Mesothelial cell of epicardium (in vitro differentiated cells): ENCODE measurements around the gene FNDC3B. TPM values are rescaled to one million over a fixed set of nuclear protein-coding genes. Genes with fewer than 3 reads are reported as not detected.
"Not testable (repeated sequence)": the region's sequence is repeated elsewhere in the genome, so short reads cannot be mapped to it uniquely, and the experiment has no call there.

Experiments used
- DNase-seq, 2 experiments: peaks; one replicate each; pipeline ENCODE4 v3.0.0; 2021; ENCODE audit warnings: low spot score in 2 of 2; ENCODE audit not compliant: unreplicated experiment in 2 of 2
- H3K27ac Mint-ChIP-seq: 2 replicates; pipeline ENCODE4 v1.8.0; 2021; ENCODE audit warnings: mixed read lengths
- H3K27me3 Mint-ChIP-seq: 2 replicates; pipeline ENCODE4 v1.8.0; 2021; ENCODE audit warnings: low read depth, mixed read lengths
- H3K36me3 Mint-ChIP-seq: 2 replicates; pipeline ENCODE4 v1.8.0; 2021; ENCODE audit warnings: mixed read lengths
- H3K4me1 Mint-ChIP-seq: 2 replicates; pipeline ENCODE4 v1.8.0; 2021; ENCODE audit warnings: mixed read lengths
- H3K4me3 Mint-ChIP-seq: 2 replicates; pipeline ENCODE4 v1.8.0; 2021; ENCODE audit warnings: mild to moderate bottlenecking, moderate library complexity, mixed read lengths
- H3K9me3 Mint-ChIP-seq: 2 replicates; pipeline ENCODE4 v1.8.0; 2021; ENCODE audit warnings: mixed read lengths
- total RNA-seq: library from RNA; stranded (reverse); gene quantifications from 3 replicates; pipeline ENCODE4 v1.2.1, GENCODE V29; 2021
- TF ChIP-seq, protein P1 (sequence below): fragments of 200-600 bp; sonication (generic); IDR thresholded peaks from one replicate; pipeline ENCODE4 v1.5.0; 2021; ENCODE audit warnings: antibody characterized with exemption; ENCODE audit not compliant: unreplicated experiment

Gene FNDC3B
- total RNA-seq: 123 to 131 TPM (median 123 TPM) in 3 replicates

DNA sequence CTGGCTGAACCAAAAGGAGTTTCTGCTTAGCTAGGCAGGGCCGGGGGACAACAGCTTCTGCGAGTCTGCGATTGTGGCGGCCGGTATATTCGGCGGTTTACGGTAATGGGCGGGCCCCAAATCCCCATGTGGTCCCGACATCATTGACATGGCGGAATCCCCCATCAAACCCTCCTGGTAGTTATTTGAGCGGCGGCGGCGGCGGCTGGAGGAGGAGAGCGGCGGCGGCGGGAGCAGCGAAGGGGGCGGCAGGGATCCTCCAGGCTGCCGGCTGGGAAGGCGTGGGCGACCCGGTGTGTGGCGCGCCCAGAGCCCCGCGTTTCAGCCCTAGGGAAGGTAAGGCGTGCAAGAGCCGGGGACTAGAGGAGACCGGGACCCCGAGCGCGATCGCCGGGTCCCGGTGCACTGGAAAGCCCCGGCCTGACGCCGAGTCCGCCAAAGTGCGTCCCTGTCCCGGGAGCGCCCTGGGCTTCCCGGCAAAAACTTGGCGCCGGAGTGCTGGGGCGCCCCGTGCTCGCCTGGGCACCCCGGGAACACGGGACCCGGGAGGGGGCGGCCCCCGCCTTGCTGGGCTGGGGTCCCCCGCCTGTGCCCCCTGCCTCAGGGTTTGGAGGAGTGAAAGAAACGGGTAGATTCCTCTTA is at the start of gene FNDC3B:
Gene FNDC3B, plus strand, starts transcription at position 143 of the 642 bp plus-strand sequence. CDS start 72,902 bp downstream, outside the sequence.
- no peaks in the 10 kb centered on the region for H3K9me3 Mint-ChIP-seq
- H3K27me3 Mint-ChIP-seq: no peaks in the 10 kb centered on the region
- TF ChIP-seq, protein P1, sequence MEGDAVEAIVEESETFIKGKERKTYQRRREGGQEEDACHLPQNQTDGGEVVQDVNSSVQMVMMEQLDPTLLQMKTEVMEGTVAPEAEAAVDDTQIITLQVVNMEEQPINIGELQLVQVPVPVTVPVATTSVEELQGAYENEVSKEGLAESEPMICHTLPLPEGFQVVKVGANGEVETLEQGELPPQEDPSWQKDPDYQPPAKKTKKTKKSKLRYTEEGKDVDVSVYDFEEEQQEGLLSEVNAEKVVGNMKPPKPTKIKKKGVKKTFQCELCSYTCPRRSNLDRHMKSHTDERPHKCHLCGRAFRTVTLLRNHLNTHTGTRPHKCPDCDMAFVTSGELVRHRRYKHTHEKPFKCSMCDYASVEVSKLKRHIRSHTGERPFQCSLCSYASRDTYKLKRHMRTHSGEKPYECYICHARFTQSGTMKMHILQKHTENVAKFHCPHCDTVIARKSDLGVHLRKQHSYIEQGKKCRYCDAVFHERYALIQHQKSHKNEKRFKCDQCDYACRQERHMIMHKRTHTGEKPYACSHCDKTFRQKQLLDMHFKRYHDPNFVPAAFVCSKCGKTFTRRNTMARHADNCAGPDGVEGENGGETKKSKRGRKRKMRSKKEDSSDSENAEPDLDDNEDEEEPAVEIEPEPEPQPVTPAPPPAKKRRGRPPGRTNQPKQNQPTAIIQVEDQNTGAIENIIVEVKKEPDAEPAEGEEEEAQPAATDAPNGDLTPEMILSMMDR: no peak
- peak within 1 kb of the TSS; percentile 98 for H3K27ac Mint-ChIP-seq
- peak; percentile 80 to 95 for DNase-seq
- H3K4me1 Mint-ChIP-seq: peaks cover 32% of the 10 kb centered on the region
- H3K36me3 Mint-ChIP-seq: no peaks in the 10 kb centered on the region
- peak within 1 kb of the TSS; percentile 94 for H3K4me3 Mint-ChIP-seq

DNA sequence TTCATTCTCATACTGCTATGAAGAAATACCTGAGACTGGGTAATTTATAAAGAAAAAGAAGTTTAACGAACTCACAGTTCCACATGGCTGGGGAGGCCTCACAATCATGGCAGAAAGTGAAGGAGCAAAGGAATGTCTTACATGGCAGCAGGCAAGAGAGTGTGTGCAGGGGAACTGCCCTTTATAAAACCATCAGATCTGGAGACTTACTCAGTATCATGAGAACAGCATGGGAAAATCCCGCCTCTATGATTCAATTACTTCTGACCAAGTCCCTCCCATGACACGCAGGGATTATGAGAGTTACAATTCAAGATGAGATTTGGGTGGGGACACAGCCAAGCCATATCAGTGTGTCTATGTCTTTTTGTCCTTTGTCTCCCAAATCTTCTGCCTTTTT is 49.1 kb upstream of the FNDC3B start:
- not testable (repeated sequence) for H3K36me3 Mint-ChIP-seq, H3K27ac Mint-ChIP-seq, H3K27me3 Mint-ChIP-seq, DNase-seq, H3K9me3 Mint-ChIP-seq, H3K4me3 Mint-ChIP-seq
- H3K4me1 Mint-ChIP-seq: peaks cover 15% of the 10 kb centered on the region

DNA sequence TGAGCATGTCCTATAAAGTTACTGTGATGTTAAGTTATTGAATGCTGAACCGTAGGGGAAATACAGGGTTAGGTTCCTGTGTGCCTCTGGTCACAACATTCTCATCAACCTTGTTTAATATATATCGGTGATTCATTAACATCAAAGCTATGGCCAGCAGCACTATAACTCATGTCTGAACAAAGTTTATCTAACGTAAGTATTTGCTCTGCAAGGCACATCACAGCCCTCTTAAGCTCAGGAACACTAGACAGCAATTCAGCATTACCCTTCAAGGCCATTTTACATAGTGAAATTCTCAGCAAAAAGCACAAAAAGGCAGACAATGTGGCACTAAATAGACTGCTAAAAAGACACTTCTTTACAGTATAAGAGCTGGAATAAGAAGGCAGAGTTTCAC is 48.2 kb upstream of the FNDC3B start:
- H3K9me3 Mint-ChIP-seq: peaks cover 7% of the 10 kb centered on the region
- peaks cover 2% of the 10 kb centered on the region for H3K36me3 Mint-ChIP-seq
- no peak overlapping the region for H3K4me3 Mint-ChIP-seq

DNA sequence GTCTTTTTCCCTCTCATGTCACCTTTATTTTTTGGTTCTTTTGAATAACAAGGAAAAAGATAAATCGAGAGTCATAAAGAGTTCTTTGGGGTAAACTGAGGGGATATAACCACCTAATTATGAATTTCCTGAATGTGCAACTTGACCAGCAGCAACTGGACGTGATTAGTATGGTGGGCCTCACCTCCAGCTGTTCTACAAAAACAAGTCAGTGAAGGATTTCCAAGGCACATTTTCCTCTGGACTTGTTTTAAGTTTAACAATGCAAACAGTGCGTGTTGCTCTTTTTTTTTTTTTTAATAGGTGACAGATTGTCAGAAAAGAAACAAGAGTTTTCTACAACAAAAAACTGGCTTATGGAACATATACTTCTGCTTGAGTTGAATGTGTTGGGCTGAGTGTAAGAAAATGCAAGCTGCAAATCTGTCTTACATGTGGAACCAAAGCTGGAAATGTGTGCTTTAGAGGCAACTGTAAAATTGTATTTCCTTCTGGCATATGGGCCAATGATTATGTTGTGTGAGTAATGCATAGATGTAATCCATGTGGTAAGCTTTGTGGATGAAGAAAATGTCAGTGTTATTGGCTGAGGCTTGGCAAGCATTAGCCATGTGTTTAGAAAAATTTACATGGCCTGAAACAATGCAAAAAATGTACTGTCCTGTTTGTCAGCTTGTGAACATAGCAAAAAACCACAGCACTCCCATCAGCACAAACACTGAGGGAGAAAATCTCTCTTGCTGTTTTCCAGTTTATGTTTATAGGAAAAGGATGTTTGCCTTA is 44.5 kb upstream of the FNDC3B start:
- H3K4me3 Mint-ChIP-seq: no peak overlapping the region
- H3K27me3 Mint-ChIP-seq: no peaks in the 10 kb centered on the region
- peaks cover 7% of the 10 kb centered on the region for H3K36me3 Mint-ChIP-seq
- TF ChIP-seq, protein P1: no peak
- peak overlapping the region; percentile 47 for H3K27ac Mint-ChIP-seq
- peaks cover 27% of the 10 kb centered on the region for H3K9me3 Mint-ChIP-seq
- H3K4me1 Mint-ChIP-seq: peaks cover 14% of the 10 kb centered on the region
- no peak for DNase-seq

More for the DNA sequence above, 48.2 kb upstream of the FNDC3B start:
- Mint-ChIP-seq H3K4me1 (peaks cover 18% of the 10 kb centered on the region), H3K27me3 (no peaks in the 10 kb centered on the region), H3K27ac (no peak overlapping the region)
- DNase-seq: no peak
- TF ChIP-seq, protein P1: no peak

DNA sequence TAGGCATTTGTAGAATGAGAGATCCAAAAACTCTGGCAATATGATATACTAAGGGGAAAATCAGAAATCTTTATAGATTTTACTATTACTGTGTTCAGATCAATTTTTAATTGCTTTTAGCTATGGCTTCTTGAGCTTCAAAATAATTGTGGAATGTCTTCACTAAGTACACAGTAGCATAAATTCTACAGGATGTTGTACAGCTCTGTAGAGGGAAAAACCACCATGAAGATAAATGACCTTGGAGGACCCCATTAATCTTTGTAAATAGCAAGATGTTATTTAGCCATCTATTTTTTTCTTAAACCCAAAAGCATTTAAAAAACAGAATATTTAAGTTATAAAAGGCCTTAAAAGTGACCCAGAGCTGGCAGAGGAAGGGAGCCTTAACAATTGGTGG is 43.9 kb upstream of the FNDC3B start:
- peaks cover 23% of the 10 kb centered on the region for H3K9me3 Mint-ChIP-seq
- H3K4me1 Mint-ChIP-seq: peaks cover 14% of the 10 kb centered on the region
- H3K36me3 Mint-ChIP-seq: peaks cover 7% of the 10 kb centered on the region
- H3K4me3 Mint-ChIP-seq: no peak overlapping the region
- TF ChIP-seq, protein P1: no peak
- peak overlapping the region; percentile 47 for H3K27ac Mint-ChIP-seq
- DNase-seq: no peak
- H3K27me3 Mint-ChIP-seq: no peaks in the 10 kb centered on the region

DNA sequence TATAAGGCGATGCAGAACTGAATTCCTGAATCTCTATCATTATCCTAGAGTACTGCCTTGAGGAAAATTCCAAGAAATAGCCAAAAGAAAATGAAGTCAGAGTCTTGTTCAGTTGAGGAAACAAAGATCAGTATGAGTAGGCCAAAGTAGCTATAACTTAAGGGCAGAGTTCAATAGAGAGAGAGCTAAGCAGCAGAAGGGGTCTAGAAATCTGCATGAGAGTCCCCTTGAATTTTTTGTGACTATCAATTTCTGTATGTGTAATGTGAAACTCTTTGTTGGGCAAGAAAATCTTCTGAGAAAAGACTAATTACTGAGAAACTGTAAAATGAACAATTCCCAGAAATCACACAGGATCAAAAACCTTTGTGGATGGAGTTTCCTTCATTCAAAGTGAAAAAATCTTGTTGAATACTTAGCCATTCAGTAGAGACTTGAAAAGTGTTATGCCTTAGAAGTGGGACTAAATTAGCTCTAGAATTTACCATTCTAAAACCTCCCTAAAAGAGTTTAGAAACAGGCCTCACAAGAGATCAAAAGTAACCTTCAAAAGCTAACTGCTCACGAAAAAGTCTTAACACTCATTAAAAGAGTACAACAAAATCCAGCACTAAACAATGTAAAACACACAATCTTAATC is 43.1 kb upstream of the FNDC3B start:
- Mint-ChIP-seq H3K4me3 (no peak overlapping the region), H3K9me3 (peaks cover 24% of the 10 kb centered on the region), H3K4me1 (peaks cover 14% of the 10 kb centered on the region), H3K27ac (no peak overlapping the region), H3K36me3 (peaks cover 7% of the 10 kb centered on the region), H3K27me3 (no peaks in the 10 kb centered on the region)
- TF ChIP-seq, protein P1: no peak
- no peak for DNase-seq

DNA sequence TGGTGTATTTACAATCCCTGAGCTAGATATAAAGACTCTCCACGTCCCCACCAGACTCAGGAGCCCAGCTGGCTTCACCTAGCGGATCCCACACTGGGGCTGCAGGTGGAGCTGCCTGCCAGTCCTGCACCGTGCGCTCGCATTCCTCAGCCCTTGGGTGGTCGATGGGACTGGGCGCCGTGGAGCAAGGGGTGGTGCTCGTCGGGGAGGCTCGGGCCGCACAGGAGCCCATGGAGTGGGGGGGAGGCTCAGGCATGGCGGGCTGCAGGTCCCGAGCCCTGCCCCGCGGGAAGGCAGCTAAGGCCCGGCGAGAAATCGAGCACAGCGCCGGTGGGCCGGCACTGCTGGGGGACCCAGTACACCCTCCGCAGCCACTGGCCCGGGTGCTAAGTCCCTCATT is 40.6 kb upstream of the FNDC3B start:
- not testable (repeated sequence) for H3K36me3 Mint-ChIP-seq, H3K27me3 Mint-ChIP-seq, H3K27ac Mint-ChIP-seq, H3K4me3 Mint-ChIP-seq, DNase-seq
- peaks cover 30% of the 10 kb centered on the region for H3K9me3 Mint-ChIP-seq
- peaks cover 14% of the 10 kb centered on the region for H3K4me1 Mint-ChIP-seq

DNA sequence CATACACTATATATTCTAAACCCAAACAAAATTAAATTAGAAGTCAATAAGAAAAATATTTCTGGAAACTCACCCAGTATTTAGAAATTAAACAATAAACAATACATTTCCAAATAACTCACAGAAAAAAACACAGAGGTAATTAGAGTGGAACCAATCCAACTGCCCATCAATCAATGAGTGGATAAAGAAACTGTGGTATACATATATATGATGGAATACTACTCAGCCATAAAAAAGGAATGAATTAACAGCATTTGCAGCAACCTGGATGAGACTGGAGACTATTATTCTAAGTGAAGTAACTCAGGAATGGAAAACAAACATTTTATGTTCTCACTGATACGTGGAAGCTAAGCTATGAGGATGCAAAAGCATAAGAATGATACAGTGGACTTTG is 37.8 kb upstream of the FNDC3B start:
- H3K27me3 Mint-ChIP-seq, H3K27ac Mint-ChIP-seq, H3K4me1 Mint-ChIP-seq, H3K36me3 Mint-ChIP-seq, H3K4me3 Mint-ChIP-seq, DNase-seq: not testable (repeated sequence)
- peaks cover 22% of the 10 kb centered on the region for H3K9me3 Mint-ChIP-seq
